Loucy (cell line): ENCODE data around the gene DAPK1.

ENCODE experiments used
- CTCF ChIP-seq: fragments of 200-600 bp; sonication (generic); conservative IDR thresholded peaks from 2 replicates; pipeline ENCODE4 v1.5.1; 2014; ENCODE audit warnings: mild to moderate bottlenecking, antibody characterized with exemption, low read length
- EZH2phosphoT487 ChIP-seq: fragments of 200-600 bp; IDR thresholded peaks from 2 replicates; pipeline ENCODE4 v1.6.1; 2018; ENCODE audit warnings: antibody characterized with exemption, mild to moderate bottlenecking, moderate library complexity, borderline replicate concordance

- no peak for TF ChIP-seq CTCF
- TF ChIP-seq EZH2phosphoT487: no peak
Measured at GRCh38 chr9:87494970-87495471, 2.6 kb upstream of the DAPK1 start.
